ENCODE measurements around the gene XPC. TPM values are rescaled to one million over a fixed set of nuclear protein-coding genes. Genes with fewer than 3 reads are reported as not detected.

The XPC gene
- total RNA-seq, 4 donors from 2014 or later, result 14.4 to 47.9 (median 30.0) TPM

DNA sequence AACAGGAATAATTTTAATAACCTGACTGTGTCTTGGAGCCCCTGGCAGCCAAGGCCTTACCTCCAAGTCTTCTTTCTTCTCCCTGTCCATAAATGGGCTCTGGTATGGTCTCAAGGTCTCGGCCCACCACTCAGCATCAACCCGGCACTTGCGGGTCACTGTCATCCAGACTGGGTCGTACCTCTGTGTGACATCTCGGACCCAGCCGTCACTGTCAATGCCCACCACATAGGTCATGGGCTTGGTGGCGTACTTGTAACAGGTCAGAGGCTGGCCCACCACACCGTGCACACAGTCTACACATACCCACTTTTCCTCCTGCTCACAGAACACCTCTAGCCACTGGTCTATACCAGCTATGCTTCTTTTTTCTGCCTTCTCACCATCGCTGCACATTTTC, 20.4 kb downstream of the XPC start:
- WGBS, 2 donors, result 91 to 96% methylated on average over 7 to 9 of the region's 9 CpGs
- H3K4me1 ChIP-seq, result peaks cover 0 to 28% (median 2%) of the 10 kb centered on the region in 3 donors

DNA sequence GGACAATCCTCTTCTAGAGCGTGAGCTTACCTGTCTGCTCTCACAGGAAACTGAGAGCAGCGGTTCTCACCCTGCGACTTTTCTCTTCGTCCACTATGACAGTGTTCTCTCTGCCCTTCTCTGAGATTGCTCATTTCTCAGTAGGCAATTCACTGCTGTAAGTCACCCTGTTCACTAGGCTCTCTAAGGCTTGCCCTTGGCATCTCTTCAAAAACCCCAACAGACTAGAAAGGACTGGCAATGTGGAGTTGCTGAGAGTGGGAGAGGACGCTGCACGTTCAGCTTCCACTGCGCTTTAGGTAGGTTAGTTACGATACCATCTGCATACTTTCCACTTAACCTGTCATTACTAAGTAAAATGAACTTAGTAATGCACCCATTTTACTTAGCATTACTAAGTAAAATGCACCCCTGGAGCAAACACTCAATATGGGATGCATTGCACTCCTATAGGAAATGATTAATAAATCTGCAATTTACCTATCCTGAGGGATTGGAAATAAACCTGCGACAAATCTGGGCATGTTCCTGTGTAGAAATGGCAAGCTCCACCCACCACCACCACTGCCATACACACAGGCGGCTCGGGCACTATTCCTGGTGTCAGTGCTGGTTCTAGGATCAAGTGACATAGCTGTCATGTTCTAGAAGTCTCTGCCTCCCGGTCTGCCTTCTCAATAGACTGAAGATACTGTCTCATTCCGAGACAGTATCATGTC, 21.4 kb downstream of the XPC start:
- intact Hi-C loops (cut with DNase I), result no loop called here
- H3K36me3 ChIP-seq, result peaks cover 13 to 100% (median 43%) of the 10 kb centered on the region in 3 donors

More for the DNA sequence above, 20.4 kb downstream of the XPC start:
- Histone ChIP-seq H3K9me3 (peaks cover 0 to 13% (median 8%) of the 10 kb centered on the region in 3 donors), H3K4me3 (no peak overlapping the region), H3K36me3 (peaks cover 17 to 100% (median 44%) of the 10 kb centered on the region in 3 donors), H3K27ac (no peak overlapping the region), H3K27me3 (no peaks in the 10 kb centered on the region)
- TF ChIP-seq, protein P1, sequence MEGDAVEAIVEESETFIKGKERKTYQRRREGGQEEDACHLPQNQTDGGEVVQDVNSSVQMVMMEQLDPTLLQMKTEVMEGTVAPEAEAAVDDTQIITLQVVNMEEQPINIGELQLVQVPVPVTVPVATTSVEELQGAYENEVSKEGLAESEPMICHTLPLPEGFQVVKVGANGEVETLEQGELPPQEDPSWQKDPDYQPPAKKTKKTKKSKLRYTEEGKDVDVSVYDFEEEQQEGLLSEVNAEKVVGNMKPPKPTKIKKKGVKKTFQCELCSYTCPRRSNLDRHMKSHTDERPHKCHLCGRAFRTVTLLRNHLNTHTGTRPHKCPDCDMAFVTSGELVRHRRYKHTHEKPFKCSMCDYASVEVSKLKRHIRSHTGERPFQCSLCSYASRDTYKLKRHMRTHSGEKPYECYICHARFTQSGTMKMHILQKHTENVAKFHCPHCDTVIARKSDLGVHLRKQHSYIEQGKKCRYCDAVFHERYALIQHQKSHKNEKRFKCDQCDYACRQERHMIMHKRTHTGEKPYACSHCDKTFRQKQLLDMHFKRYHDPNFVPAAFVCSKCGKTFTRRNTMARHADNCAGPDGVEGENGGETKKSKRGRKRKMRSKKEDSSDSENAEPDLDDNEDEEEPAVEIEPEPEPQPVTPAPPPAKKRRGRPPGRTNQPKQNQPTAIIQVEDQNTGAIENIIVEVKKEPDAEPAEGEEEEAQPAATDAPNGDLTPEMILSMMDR (IDR thresholded peaks at IDR 0.05), result no peak
- no peak for TF ChIP-seq POLR2A (IDR thresholded peaks at IDR 0.05)
- DNase-seq, result no peak
- intact Hi-C loops (cut with DNase I), result no loop called here

DNA sequence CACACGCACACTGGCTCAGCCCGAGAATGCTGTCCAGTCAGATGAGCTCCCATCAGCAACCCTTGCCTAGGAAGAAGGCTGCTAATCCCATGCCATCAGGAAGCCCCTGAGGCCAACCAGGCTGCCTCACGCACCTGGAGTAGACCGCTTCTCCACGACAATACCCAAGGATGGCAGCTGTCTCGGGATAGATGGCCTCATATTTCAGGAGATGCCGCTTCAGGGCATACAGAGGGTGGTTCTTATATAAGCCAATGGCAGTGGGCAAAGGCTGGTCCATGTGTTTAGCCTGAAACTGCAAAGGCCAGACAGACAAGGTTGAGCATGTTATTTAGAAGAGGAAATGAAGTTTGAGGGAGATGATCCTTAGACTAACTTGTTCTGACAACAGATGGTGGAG, 22.2 kb downstream of the XPC start:
- H3K27me3 ChIP-seq, result no peaks in the 10 kb centered on the region
- no peak overlapping the region for H3K4me3 ChIP-seq
- TF ChIP-seq, protein P1 (IDR thresholded peaks at IDR 0.05), result no peak
- no peak for TF ChIP-seq POLR2A (IDR thresholded peaks at IDR 0.05)
- WGBS, 2 donors, result 50% methylated on average over 3 of the region's 7 CpGs
- intact Hi-C loops (cut with DNase I), result no loop called here
- H3K36me3 ChIP-seq, result peaks cover 13 to 100% (median 38%) of the 10 kb centered on the region in 3 donors
- peak overlapping the region in 1 of 4 donors; percentile 27 for H3K27ac ChIP-seq
- no peak for DNase-seq
- peaks cover 0 to 2% (median 0%) of the 10 kb centered on the region in 3 donors for H3K9me3 ChIP-seq
- H3K4me1 ChIP-seq, result peaks cover 0 to 28% (median 2%) of the 10 kb centered on the region in 3 donors

More for the DNA sequence above, 21.4 kb downstream of the XPC start:
- TF ChIP-seq, protein P1 (IDR thresholded peaks at IDR 0.05), result no peak
- TF ChIP-seq POLR2A (IDR thresholded peaks at IDR 0.05), result no peak
- DNase-seq, result no peak
- no peaks in the 10 kb centered on the region for H3K27me3 ChIP-seq
- peaks cover 0 to 10% (median 5%) of the 10 kb centered on the region in 3 donors for H3K9me3 ChIP-seq
- 33 to 59% methylated on average over 13 of the region's 13 CpGs for WGBS, 2 donors
- peak overlapping the region in 3 of 4 donors; percentile 8 to 72 (median 16) for H3K27ac ChIP-seq
- peaks cover 0 to 28% (median 2%) of the 10 kb centered on the region in 3 donors for H3K4me1 ChIP-seq
- H3K4me3 ChIP-seq, result no peak overlapping the region

DNA sequence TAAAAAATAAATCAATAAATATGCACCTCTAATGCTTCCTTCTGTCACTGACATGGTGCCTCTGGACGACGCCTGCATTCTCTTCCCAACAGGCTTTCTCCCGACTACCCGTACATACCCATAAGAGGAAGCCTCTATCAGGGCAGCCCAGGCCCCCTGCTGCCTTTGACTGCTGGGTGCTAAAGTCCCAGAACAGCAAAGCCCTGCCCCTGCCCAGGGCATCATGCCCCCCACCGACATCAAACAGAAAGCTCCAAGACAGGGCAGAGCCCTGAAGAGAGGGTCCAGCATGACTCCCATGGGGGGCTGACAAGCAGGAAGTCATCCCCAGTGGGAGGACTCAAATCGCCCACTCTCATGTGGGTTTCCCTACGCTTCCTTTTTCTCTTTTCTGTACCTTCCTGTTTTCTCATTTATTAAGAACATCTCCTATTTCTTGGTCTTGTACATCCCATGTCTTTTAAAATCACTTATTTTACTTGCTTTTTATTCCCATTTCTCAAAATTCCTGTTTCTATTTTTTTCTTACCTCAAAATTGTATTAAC, 23.4 kb downstream of the XPC start:
- intact Hi-C loops (cut with DNase I), result no loop called here
- Histone ChIP-seq H3K4me1 (peaks cover 0 to 28% (median 2%) of the 10 kb centered on the region in 3 donors), H3K9me3 (no peaks in the 10 kb centered on the region), H3K27me3 (no peaks in the 10 kb centered on the region), H3K36me3 (peaks cover 10 to 100% (median 30%) of the 10 kb centered on the region in 3 donors), H3K27ac (no peak overlapping the region), H3K4me3 (no peak overlapping the region)
- 83 to 89% methylated on average over 6 to 7 of the region's 7 CpGs for WGBS, 2 donors
- TF ChIP-seq, protein P1 (IDR thresholded peaks at IDR 0.05), result no peak
- no peak for TF ChIP-seq POLR2A (IDR thresholded peaks at IDR 0.05)
- no peak for DNase-seq

DNA sequence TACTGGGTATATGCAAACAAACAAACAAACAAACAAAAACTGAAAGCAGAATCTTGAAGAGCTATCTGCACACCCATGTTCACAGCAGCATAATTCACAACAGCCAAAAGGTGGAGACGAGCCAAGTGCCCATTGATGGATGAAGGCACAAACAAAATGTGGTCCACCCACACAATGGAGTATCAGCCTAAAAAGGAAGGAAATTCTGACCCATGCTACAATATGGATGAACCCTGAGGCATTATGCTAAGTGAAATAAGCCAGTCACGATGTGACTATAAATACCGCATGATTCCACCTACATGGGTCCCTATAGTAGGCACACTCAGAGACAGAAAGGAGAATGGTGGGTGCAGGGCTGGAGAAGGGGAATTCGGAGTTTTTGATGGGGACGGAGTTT, 24.1 kb downstream of the XPC start:
- Histone ChIP-seq H3K27me3 (no peaks in the 10 kb centered on the region), H3K36me3 (peaks cover 10 to 97% (median 25%) of the 10 kb centered on the region in 3 donors), H3K4me3 (no peak overlapping the region), H3K9me3 (no peaks in the 10 kb centered on the region), H3K4me1 (peaks cover 0 to 28% (median 2%) of the 10 kb centered on the region in 3 donors), H3K27ac (no peak overlapping the region)
- 82 to 88% methylated on average over 5 of the region's 5 CpGs for WGBS, 2 donors
- TF ChIP-seq, protein P1 (IDR thresholded peaks at IDR 0.05), result no peak
- TF ChIP-seq POLR2A (IDR thresholded peaks at IDR 0.05), result no peak
- DNase-seq, result no peak
- intact Hi-C loops (cut with DNase I), result no loop called here
